SU-DHL-6 (cell line): ENCODE results near the gene DHDDS.

Source experiments
- EZH2phosphoT487 ChIP-seq: fragments of 200-600 bp; sonication (generic), shearing (Covaris generic); conservative IDR thresholded peaks from 2 replicates; pipeline ENCODE4 v1.6.1; 2018; ENCODE audit warnings: mild to moderate bottlenecking, antibody characterized with exemption, low read length, moderate library complexity, mixed read lengths
- TF ChIP-seq, protein P1 (sequence below): fragments of 200-600 bp; sonication (generic); IDR thresholded peaks from one replicate; pipeline ENCODE4 v1.5.1; 2017; ENCODE audit warnings: antibody characterized with exemption, mild to moderate bottlenecking, low read length, moderate library complexity; ENCODE audit not compliant: insufficient read depth, poor library complexity, severe bottlenecking

- TF ChIP-seq, protein P1, sequence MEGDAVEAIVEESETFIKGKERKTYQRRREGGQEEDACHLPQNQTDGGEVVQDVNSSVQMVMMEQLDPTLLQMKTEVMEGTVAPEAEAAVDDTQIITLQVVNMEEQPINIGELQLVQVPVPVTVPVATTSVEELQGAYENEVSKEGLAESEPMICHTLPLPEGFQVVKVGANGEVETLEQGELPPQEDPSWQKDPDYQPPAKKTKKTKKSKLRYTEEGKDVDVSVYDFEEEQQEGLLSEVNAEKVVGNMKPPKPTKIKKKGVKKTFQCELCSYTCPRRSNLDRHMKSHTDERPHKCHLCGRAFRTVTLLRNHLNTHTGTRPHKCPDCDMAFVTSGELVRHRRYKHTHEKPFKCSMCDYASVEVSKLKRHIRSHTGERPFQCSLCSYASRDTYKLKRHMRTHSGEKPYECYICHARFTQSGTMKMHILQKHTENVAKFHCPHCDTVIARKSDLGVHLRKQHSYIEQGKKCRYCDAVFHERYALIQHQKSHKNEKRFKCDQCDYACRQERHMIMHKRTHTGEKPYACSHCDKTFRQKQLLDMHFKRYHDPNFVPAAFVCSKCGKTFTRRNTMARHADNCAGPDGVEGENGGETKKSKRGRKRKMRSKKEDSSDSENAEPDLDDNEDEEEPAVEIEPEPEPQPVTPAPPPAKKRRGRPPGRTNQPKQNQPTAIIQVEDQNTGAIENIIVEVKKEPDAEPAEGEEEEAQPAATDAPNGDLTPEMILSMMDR = no peak
- no peak for TF ChIP-seq EZH2phosphoT487
These were observed 40.3 kb downstream of the DHDDS start, which contains the start of gene HMGN2 for GRCh38 chr1:26472320-26472900.
